ENCODE measurements around the gene SPINK5.

DNA sequence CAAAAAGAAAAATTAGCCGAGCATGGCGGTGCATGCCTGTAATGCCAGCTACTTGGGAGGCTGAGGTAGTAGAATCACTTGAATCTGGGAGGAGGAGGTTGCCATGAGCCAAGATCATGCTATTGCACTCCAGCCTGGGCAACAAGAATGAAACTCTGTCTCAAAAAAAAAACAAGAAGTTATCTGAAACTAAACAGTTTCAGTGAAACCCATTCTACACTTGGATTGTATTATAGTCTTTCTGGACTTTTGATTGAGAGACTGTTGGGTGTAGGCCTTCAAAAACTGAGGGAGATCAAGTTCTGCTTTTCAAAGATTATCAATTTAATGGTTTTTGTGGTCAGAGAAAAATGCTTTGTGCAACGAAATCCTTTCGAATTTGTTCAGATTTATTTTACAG, 34.6 kb upstream of the SPINK5 start:
- TF ChIP-seq, protein P1, sequence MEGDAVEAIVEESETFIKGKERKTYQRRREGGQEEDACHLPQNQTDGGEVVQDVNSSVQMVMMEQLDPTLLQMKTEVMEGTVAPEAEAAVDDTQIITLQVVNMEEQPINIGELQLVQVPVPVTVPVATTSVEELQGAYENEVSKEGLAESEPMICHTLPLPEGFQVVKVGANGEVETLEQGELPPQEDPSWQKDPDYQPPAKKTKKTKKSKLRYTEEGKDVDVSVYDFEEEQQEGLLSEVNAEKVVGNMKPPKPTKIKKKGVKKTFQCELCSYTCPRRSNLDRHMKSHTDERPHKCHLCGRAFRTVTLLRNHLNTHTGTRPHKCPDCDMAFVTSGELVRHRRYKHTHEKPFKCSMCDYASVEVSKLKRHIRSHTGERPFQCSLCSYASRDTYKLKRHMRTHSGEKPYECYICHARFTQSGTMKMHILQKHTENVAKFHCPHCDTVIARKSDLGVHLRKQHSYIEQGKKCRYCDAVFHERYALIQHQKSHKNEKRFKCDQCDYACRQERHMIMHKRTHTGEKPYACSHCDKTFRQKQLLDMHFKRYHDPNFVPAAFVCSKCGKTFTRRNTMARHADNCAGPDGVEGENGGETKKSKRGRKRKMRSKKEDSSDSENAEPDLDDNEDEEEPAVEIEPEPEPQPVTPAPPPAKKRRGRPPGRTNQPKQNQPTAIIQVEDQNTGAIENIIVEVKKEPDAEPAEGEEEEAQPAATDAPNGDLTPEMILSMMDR (IDR thresholded peaks at IDR 0.05), result no peak
- no peak for TF ChIP-seq POLR2A (IDR thresholded peaks at IDR 0.05)

All from testis (tissue), 2 donors.